Measurements from ENCODE around the gene CFAP97.
"Not testable (repeated sequence)": the region's sequence is repeated elsewhere in the genome, so short reads cannot be mapped to it uniquely, and the experiment has no call there.

The CFAP97 gene

DNA sequence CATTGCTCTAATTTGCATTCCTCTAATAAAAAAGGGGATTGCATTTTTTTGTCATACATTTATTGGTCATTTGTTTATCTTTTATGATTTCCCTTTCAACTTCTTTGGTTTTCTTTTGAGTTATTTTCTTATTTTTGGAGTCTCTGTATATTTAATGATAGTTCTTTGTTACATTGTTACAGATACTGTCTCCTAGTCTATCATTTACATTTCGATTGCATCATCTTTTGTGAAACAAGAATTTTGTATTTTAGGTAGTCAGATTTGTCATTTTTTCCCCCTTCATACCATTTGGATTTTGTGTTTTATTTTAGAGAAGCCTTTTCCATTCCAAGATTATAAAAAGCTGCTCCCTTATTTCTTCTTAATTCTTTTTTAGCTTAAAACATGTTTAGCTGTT lies 42.7 kb upstream of the CFAP97 start:
- peaks cover 7% of the 10 kb centered on the region for H3K4me1 ChIP-seq (ENCODE audit: low read length)
- no peak overlapping the region for H3K4me3 ChIP-seq (ENCODE audit: low read length)
- TF ChIP-seq, protein P1, sequence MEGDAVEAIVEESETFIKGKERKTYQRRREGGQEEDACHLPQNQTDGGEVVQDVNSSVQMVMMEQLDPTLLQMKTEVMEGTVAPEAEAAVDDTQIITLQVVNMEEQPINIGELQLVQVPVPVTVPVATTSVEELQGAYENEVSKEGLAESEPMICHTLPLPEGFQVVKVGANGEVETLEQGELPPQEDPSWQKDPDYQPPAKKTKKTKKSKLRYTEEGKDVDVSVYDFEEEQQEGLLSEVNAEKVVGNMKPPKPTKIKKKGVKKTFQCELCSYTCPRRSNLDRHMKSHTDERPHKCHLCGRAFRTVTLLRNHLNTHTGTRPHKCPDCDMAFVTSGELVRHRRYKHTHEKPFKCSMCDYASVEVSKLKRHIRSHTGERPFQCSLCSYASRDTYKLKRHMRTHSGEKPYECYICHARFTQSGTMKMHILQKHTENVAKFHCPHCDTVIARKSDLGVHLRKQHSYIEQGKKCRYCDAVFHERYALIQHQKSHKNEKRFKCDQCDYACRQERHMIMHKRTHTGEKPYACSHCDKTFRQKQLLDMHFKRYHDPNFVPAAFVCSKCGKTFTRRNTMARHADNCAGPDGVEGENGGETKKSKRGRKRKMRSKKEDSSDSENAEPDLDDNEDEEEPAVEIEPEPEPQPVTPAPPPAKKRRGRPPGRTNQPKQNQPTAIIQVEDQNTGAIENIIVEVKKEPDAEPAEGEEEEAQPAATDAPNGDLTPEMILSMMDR (IDR thresholded peaks at IDR 0.05; ENCODE audit: low read depth, low read length): no peak
- TF ChIP-seq EZH2phosphoT487 (IDR thresholded peaks at IDR 0.05; ENCODE audit: low read depth): no peak
- H3K9me3 ChIP-seq (ENCODE audit: insufficient read depth, low read length): no peaks in the 10 kb centered on the region
- no peak overlapping the region for H3K9ac ChIP-seq (ENCODE audit: low read length)
- H3K36me3 ChIP-seq (replicated peaks; ENCODE audit: low read depth, low read length): peaks cover 3% of the 10 kb centered on the region
- H4K20me1 ChIP-seq (ENCODE audit: insufficient read depth, low read length): 0 out of 2 replicates have a peak, but pooled peaks cover 7% of the 10 kb centered on the region
- no peak overlapping the region for H2AFZ ChIP-seq (ENCODE audit: low read depth, low read length)
- H3K4me2 ChIP-seq (ENCODE audit: low read length): no peak overlapping the region
- H3K27ac ChIP-seq (ENCODE audit: low read length): no peak overlapping the region
- no peaks in the 10 kb centered on the region for H3K27me3 ChIP-seq (ENCODE audit: low read depth, low read length)
- H3K79me2 ChIP-seq (ENCODE audit: low read length): peaks cover 3% of the 10 kb centered on the region

DNA sequence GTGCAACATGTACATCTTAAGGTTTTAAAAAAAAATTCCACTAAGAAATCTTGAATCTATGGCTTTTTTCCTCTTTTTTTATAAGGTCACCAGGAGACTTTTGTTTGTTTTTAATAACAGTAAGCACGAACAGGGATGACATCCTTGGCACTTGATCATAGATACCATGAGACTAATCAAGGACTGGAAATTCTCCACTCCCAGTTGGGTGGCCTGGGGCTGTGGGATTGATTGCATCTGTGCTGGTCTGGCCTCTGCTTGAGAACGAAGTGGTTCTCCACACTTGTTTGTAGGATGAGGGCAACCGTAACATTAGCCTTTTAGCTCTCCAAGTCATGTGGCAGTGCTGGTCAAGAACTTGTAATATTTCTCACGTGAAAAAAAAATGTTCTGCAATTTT lies 41.0 kb upstream of the CFAP97 start:
- Histone ChIP-seq H3K4me3 (ENCODE audit: low read length) (no peak overlapping the region), H3K9ac (ENCODE audit: low read length) (no peak overlapping the region), H3K27me3 (ENCODE audit: low read depth, low read length) (no peaks in the 10 kb centered on the region), H3K9me3 (ENCODE audit: insufficient read depth, low read length) (no peaks in the 10 kb centered on the region), H3K27ac (ENCODE audit: low read length) (no peak overlapping the region), H4K20me1 (ENCODE audit: insufficient read depth, low read length) (0 out of 2 replicates have a peak, but pooled peaks cover 7% of the 10 kb centered on the region), H3K36me3 (replicated peaks; ENCODE audit: low read depth, low read length) (peaks cover 3% of the 10 kb centered on the region), H3K79me2 (ENCODE audit: low read length) (peaks cover 3% of the 10 kb centered on the region), H2AFZ (ENCODE audit: low read depth, low read length) (no peak overlapping the region), H3K4me1 (ENCODE audit: low read length) (peaks cover 3% of the 10 kb centered on the region; the same call in 1 of the 2 replicates), H3K4me2 (ENCODE audit: low read length) (no peak overlapping the region)
- no peak for TF ChIP-seq EZH2phosphoT487 (IDR thresholded peaks at IDR 0.05; ENCODE audit: low read depth)
- TF ChIP-seq, protein P1 (IDR thresholded peaks at IDR 0.05; ENCODE audit: low read depth, low read length): no peak

DNA sequence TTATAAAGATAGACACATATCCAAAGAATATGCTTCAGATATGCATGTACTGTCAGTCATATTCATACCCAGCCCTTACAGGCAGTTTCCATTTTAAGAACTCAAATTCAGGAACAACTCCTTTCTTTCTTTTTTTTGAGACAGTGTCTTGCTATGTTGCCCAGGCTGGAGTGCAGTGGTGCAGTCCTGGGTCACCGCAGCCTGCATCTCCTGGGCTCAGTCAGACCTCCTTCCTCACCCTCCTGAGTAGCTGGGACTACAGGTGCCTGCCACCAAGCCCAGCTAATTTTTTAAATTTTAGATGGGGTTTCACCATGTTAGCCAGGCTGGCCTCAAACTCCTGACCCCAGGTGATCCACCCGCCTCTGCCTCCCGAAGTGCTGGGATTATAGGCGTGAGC lies 40.1 kb upstream of the CFAP97 start:
- Histone ChIP-seq H2AFZ (ENCODE audit: low read depth, low read length) (no peak overlapping the region), H4K20me1 (ENCODE audit: insufficient read depth, low read length) (0 out of 2 replicates have a peak, but pooled peaks cover 7% of the 10 kb centered on the region), H3K27me3 (ENCODE audit: low read depth, low read length) (no peaks in the 10 kb centered on the region), H3K27ac (ENCODE audit: low read length) (no peak overlapping the region), H3K9ac (ENCODE audit: low read length) (no peak overlapping the region), H3K4me1 (ENCODE audit: low read length) (peaks cover under 1% of the 10 kb centered on the region; the same call in 1 of the 2 replicates), H3K4me3 (ENCODE audit: low read length) (no peak overlapping the region), H3K36me3 (replicated peaks; ENCODE audit: low read depth, low read length) (peaks cover 3% of the 10 kb centered on the region), H3K9me3 (ENCODE audit: insufficient read depth, low read length) (no peaks in the 10 kb centered on the region), H3K4me2 (ENCODE audit: low read length) (no peak overlapping the region), H3K79me2 (ENCODE audit: low read length) (peaks cover 4% of the 10 kb centered on the region)
- TF ChIP-seq, protein P1 (IDR thresholded peaks at IDR 0.05; ENCODE audit: low read depth, low read length): no peak
- no peak for TF ChIP-seq EZH2phosphoT487 (IDR thresholded peaks at IDR 0.05; ENCODE audit: low read depth)

DNA sequence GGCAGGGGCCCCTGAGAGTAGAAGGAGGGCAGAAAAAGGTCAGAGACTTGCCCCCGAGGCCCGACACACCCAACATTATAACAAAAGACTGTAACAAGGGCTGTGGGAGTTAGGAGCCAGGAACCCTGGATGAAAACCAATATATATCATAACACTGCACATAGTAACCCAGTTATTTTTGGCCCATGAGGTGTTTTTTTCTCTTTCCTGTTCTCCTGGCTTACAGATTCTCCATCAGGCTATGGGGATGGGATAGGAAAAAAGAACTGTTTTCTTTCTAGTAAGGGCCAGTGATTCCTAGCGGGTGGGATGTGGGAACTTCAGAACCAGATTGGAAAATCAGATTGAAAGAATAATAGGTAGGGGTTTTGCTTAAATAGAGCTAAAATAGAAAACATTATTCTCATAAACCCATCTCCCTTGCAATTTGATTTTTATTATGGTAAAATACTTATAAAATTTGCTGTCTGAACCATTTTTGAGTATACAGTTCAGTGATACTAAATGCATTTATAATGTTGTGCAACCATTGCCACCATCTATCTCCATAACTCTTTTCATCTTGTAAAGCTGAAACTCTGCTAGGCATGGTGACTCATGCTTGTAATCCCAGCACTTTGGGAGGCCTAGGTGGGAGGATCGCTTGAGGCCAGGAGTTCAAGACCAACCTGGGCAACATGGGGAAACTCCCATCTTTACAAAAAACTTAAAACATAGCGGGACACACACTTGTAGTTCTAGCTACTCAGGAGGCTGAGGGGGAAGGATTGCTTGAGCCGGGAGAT lies 39.1 kb upstream of the CFAP97 start:
- H3K36me3 ChIP-seq (replicated peaks; ENCODE audit: low read depth, low read length): no peaks in the 10 kb centered on the region
- H3K9me3 ChIP-seq (ENCODE audit: insufficient read depth, low read length): no peaks in the 10 kb centered on the region
- TF ChIP-seq, protein P1 (IDR thresholded peaks at IDR 0.05; ENCODE audit: low read depth, low read length): no peak
- TF ChIP-seq EZH2phosphoT487 (IDR thresholded peaks at IDR 0.05; ENCODE audit: low read depth): no peak
- H3K27ac ChIP-seq (ENCODE audit: low read length): no peak overlapping the region
- no peak overlapping the region for H2AFZ ChIP-seq (ENCODE audit: low read depth, low read length)
- H3K9ac ChIP-seq (ENCODE audit: low read length): no peak overlapping the region
- H4K20me1 ChIP-seq (ENCODE audit: insufficient read depth, low read length): 0 out of 2 replicates have a peak, but pooled peaks cover 7% of the 10 kb centered on the region
- H3K79me2 ChIP-seq (ENCODE audit: low read length): peaks cover 13% of the 10 kb centered on the region
- no peaks in the 10 kb centered on the region for H3K27me3 ChIP-seq (ENCODE audit: low read depth, low read length)
- no peak overlapping the region for H3K4me2 ChIP-seq (ENCODE audit: low read length)
- H3K4me1 ChIP-seq (ENCODE audit: low read length): no peaks in the 10 kb centered on the region
- H3K4me3 ChIP-seq (ENCODE audit: low read length): no peak overlapping the region

DNA sequence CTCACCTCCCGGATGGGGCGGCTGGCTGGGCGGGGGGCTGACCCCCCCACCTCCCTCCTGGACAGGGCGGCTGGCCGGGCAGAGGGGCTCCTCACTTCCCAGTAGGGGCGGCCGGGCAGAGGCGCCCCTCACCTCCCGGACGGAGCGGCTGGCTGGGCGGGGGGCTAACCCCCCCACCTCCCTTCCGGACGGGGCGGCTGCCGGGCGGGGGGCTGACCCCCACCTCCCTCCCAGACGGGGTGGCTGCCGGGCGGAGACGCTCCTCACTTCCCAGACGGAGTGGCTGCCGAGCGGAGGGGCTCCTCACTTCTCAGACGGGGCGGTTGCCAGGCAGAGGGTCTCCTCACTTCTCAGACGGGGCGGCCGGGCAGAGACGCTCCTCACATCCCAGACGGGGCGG lies 36.7 kb upstream of the CFAP97 start:
- H3K4me3 ChIP-seq (ENCODE audit: low read length); H3K4me2 ChIP-seq (ENCODE audit: low read length); H3K27me3 ChIP-seq (ENCODE audit: low read depth, low read length); H2AFZ ChIP-seq (ENCODE audit: low read depth, low read length); H3K9me3 ChIP-seq (ENCODE audit: insufficient read depth, low read length); H3K9ac ChIP-seq (ENCODE audit: low read length); H3K27ac ChIP-seq (ENCODE audit: low read length); H3K4me1 ChIP-seq (ENCODE audit: low read length); H4K20me1 ChIP-seq (ENCODE audit: insufficient read depth, low read length); H3K36me3 ChIP-seq (replicated peaks; ENCODE audit: low read depth, low read length): not testable (repeated sequence)
- peaks cover 25% of the 10 kb centered on the region for H3K79me2 ChIP-seq (ENCODE audit: low read length)
